Glutamatergic neuron (in vitro differentiated cells): Measurements from ENCODE around the gene COL4A6. TPM values are rescaled to one million over a fixed set of nuclear protein-coding genes. Genes with fewer than 3 reads are reported as not detected.

Experiments
- DNase-seq: peaks from one replicate; pipeline ENCODE4 v3.0.0; 2022
- H3K27ac Mint-ChIP-seq: one replicate; pipeline ENCODE4 v1.8.0; 2020; ENCODE audit warnings: mild to moderate bottlenecking, mixed read lengths, inconsistent platforms; ENCODE audit not compliant: unreplicated experiment
- H3K27me3 Mint-ChIP-seq: one replicate; pipeline ENCODE4 v1.8.0; 2020; ENCODE audit warnings: mild to moderate bottlenecking, moderate library complexity, mixed read lengths, inconsistent platforms; ENCODE audit not compliant: unreplicated experiment
- H3K36me3 Mint-ChIP-seq: one replicate; pipeline ENCODE4 v1.8.0; 2020; ENCODE audit warnings: mild to moderate bottlenecking, mixed read lengths, inconsistent platforms; ENCODE audit not compliant: unreplicated experiment
- H3K4me1 Mint-ChIP-seq: one replicate; pipeline ENCODE4 v1.8.0; 2020; ENCODE audit warnings: mild to moderate bottlenecking, low read depth, mixed read lengths, inconsistent platforms; ENCODE audit not compliant: unreplicated experiment
- H3K4me3 Mint-ChIP-seq: one replicate; pipeline ENCODE4 v1.8.0; 2020; ENCODE audit warnings: mild to moderate bottlenecking, mixed read lengths, inconsistent platforms; ENCODE audit not compliant: unreplicated experiment
- H3K9me3 Mint-ChIP-seq: one replicate; pipeline ENCODE4 v1.8.0; 2020; ENCODE audit warnings: mild to moderate bottlenecking, moderate library complexity, mixed read lengths, inconsistent platforms; ENCODE audit not compliant: unreplicated experiment
- total RNA-seq: library from RNA; stranded (reverse); fragmentation: NEBNext Ultra II Directional; extraction: Animal tissue kit (Norgen Biotek cat#: 25700); gene quantifications from one replicate; pipeline ENCODE4 v1.2.1, GENCODE V29; 2021; ENCODE audit not compliant: unreplicated experiment
- TF ChIP-seq, protein P1 (sequence below): fragments of 200-600 bp; sonication (generic); IDR thresholded peaks from one replicate; pipeline ENCODE4 v1.5.0; 2021; ENCODE audit not compliant: partially characterized antibody, unreplicated experiment

The COL4A6 gene
- total RNA-seq, 1 donor from 2014 or later: 0.05 TPM

DNA sequence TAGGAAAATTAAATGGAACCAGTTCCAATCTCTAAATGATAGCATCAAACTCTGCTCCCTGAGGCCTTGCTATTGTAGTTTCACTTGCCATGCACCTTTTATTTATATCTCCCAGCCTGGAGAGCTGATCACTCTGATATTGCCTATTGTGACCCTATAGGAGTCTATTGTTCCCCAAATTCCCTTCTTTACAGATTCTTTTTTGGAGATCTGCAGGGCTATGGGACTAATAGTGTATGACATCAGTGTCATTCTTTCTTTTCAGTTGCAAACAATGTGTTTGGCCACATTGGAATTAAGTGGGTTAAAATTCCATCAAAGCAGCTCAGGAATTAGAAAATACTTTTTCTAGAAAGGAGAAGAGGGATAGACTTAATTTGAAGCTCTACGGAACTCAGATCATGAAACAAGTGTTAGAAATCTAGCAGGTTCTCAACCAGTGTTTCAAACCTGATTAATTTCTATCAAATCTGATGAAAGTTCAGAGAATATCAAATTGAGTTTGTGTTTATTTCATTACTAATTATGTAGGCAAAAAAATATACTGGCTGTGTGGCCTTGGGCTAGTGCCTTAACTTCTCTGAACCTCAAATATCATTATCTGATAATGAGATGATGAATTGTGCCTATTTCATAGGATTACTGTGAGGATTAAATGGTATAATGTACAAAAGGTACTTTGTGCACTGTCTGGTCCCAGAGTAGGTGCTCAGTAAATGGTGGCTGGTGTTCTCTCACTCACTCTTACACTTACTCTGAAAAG lies 71.4 kb downstream of the COL4A6 start:
- Mint-ChIP-seq H3K27me3 (no peaks in the 10 kb centered on the region), H3K9me3 (no peaks in the 10 kb centered on the region), H3K4me1 (no peaks in the 10 kb centered on the region), H3K36me3 (no peaks in the 10 kb centered on the region), H3K4me3 (no peak overlapping the region), H3K27ac (no peak overlapping the region)
- TF ChIP-seq, protein P1, sequence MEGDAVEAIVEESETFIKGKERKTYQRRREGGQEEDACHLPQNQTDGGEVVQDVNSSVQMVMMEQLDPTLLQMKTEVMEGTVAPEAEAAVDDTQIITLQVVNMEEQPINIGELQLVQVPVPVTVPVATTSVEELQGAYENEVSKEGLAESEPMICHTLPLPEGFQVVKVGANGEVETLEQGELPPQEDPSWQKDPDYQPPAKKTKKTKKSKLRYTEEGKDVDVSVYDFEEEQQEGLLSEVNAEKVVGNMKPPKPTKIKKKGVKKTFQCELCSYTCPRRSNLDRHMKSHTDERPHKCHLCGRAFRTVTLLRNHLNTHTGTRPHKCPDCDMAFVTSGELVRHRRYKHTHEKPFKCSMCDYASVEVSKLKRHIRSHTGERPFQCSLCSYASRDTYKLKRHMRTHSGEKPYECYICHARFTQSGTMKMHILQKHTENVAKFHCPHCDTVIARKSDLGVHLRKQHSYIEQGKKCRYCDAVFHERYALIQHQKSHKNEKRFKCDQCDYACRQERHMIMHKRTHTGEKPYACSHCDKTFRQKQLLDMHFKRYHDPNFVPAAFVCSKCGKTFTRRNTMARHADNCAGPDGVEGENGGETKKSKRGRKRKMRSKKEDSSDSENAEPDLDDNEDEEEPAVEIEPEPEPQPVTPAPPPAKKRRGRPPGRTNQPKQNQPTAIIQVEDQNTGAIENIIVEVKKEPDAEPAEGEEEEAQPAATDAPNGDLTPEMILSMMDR: no peak
- no peak for DNase-seq

DNA sequence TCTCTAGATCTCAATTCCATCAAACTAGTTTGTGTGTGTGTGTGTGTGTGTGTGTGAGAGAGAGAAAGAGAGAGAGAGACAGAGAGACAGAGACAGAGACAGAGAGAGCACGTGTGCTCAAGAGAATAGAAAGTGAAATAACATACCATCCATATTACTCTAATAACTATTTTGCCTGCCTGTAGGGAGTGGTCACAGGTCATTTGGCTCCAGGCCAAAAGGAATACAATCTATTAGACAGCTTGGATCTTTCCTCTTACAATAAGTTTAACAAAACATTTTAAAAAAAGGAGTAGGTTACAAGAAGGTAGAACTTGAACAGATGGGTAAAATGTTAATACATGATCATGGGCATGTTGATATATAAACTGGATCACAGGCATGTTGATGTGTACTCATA lies 76.2 kb downstream of the COL4A6 start:
- Mint-ChIP-seq H3K27me3 (no peaks in the 10 kb centered on the region), H3K4me1 (no peaks in the 10 kb centered on the region), H3K4me3 (no peak overlapping the region), H3K36me3 (no peaks in the 10 kb centered on the region), H3K9me3 (no peaks in the 10 kb centered on the region), H3K27ac (no peak overlapping the region)
- no peak for DNase-seq
- TF ChIP-seq, protein P1: no peak

DNA sequence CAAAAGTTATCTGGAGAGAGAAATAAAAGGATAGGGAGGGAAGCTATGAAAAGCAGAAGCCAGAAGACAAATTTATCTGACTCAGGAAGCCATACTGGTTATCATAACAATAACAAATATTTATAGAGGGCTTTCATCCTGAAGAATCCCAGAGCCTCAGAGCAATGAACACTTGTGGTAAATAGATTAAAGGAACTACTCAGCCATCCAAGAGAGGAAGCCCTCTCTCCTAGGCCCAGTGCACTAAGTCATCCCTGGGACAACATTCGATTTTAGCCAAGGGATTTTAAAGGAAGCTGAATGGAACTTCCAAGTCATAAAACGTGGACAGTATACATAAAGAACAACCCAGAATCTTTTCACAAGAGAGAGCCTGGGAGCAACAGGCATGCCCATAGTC lies 76.9 kb downstream of the COL4A6 start:
- Mint-ChIP-seq H3K9me3 (no peaks in the 10 kb centered on the region), H3K27me3 (no peaks in the 10 kb centered on the region), H3K4me1 (no peaks in the 10 kb centered on the region), H3K36me3 (no peaks in the 10 kb centered on the region), H3K27ac (no peak overlapping the region), H3K4me3 (no peak overlapping the region)
- DNase-seq: no peak
- TF ChIP-seq, protein P1: no peak

DNA sequence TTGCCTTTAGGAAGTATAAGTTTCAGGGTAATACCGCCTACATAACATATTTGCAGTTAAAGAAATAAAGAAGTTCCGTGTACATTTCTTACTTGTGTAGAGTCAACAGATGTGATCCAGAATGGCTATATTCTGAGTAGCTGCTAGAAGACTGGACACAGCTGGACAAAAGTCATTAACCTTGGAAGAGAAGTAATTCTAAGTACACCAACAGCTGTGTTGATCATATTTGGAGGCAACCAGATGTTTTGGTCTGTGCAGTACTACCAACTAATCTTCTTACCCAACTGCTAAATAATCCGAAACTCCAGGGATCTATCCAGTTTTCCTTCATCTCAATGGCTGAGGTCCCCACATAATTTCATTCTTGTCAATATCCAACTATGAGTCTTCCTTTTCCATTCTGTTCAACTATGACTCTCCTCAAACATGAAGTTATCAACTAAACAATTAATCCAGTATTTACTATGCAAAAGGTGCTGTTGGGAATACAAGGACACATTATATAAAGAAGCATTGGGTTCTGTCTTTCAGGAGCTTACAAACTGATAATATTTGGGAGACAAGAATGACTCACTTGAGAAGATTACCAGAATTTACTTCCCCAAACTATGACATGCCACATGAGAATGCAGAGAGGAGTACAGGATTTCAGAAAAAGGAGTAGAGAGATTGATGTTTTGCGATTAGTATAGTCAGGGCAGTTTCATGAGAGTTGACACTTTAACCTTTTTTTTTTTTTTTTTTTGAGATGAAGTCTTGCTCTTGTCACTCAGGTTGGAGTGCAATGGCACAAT lies 78.2 kb downstream of the COL4A6 start:
- Mint-ChIP-seq H3K4me1 (no peaks in the 10 kb centered on the region), H3K36me3 (no peaks in the 10 kb centered on the region), H3K9me3 (no peaks in the 10 kb centered on the region), H3K27ac (no peak overlapping the region), H3K27me3 (no peaks in the 10 kb centered on the region), H3K4me3 (no peak overlapping the region)
- TF ChIP-seq, protein P1: no peak
- no peak for DNase-seq

DNA sequence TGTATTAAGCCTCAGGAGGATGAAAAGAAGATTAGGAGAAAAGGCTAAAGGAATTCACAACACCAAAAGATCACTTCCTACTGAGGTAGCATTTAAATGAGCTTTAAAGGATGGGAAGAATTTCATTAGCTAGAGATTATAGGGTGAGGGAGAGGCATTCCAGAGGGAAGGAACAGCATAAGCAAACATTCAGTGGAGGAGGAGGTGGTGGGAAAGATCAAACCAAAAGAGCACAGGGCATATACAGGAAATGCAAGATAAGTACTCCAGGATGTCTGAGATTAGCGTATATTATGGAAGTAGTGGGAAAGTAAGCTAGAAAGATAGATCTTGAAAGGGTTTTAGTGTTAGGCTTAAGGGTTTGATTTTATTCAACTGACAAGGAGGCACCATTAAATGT lies 84.8 kb downstream of the COL4A6 start:
- no peaks in the 10 kb centered on the region for H3K27me3 Mint-ChIP-seq
- no peaks in the 10 kb centered on the region for H3K4me1 Mint-ChIP-seq
- TF ChIP-seq, protein P1: no peak
- no peaks in the 10 kb centered on the region for H3K9me3 Mint-ChIP-seq
- no peak overlapping the region for H3K27ac Mint-ChIP-seq
- no peaks in the 10 kb centered on the region for H3K36me3 Mint-ChIP-seq
- DNase-seq: no peak
- no peak overlapping the region for H3K4me3 Mint-ChIP-seq
